Activated T-helper 2 cell treated with anti-CD3 and anti-CD28 coated beads, Interferon-gamma antibody, Interleukin-2, Interleukin-4, amounts not matched to agents 10 μg/mL and 5 μg/mL and 100 μg/mL, durations not matched to agents 14 hours and 24 hours and 36 hours (primary cell): Measurements from ENCODE around the gene OR2B2. TPM values are rescaled to one million over a fixed set of nuclear protein-coding genes. Genes with fewer than 3 reads are reported as not detected.
"Not testable (repeated sequence)": the region's sequence is repeated elsewhere in the genome, so short reads cannot be mapped to it uniquely, and the experiment has no call there.

ENCODE experiments used
- DNase-seq: peaks from one replicate; pipeline ENCODE4 v3.0.0; 2021; ENCODE audit warnings: low spot score
- H3K27ac Mint-ChIP-seq: one replicate; pipeline ENCODE4 v1.8.0; 2021; ENCODE audit warnings: mixed read lengths
- H3K27me3 Mint-ChIP-seq: one replicate; pipeline ENCODE4 v1.8.0; 2021; ENCODE audit warnings: low read depth, mixed read lengths
- H3K36me3 Mint-ChIP-seq: one replicate; pipeline ENCODE4 v1.8.0; 2021; ENCODE audit warnings: low read depth, mixed read lengths
- H3K4me1 Mint-ChIP-seq: one replicate; pipeline ENCODE4 v1.8.0; 2021; ENCODE audit warnings: low read depth, mixed read lengths
- H3K4me3 Mint-ChIP-seq: one replicate; pipeline ENCODE4 v1.8.0; 2021; ENCODE audit warnings: low read depth, mild to moderate bottlenecking, moderate library complexity, mixed read lengths
- H3K9me3 Mint-ChIP-seq: one replicate; pipeline ENCODE4 v1.8.0; 2021; ENCODE audit warnings: mixed read lengths
- intact Hi-C: fragments of 100-400 bp; cut with micrococcal nuclease; formaldehyde crosslinking; loops from one replicate; pipeline ENCODE4 v1.15.1; 2023
- total RNA-seq: library from RNA; stranded (reverse); gene quantifications from 2 replicates; pipeline ENCODE4 v1.2.3, GENCODE V29; 2022

The OR2B2 gene
- not detected in 2 replicates for total RNA-seq

- no peaks in the 10 kb centered on the region for H3K36me3 Mint-ChIP-seq
- no peak within 1 kb of the TSS for H3K27ac Mint-ChIP-seq
- H3K4me1 Mint-ChIP-seq: peaks cover 8% of the 10 kb centered on the region
- intact Hi-C loops: no loop called here
- no peak for DNase-seq
- no peak within 1 kb of the TSS for H3K4me3 Mint-ChIP-seq
- H3K9me3 Mint-ChIP-seq: no peaks in the 10 kb centered on the region
- H3K27me3 Mint-ChIP-seq: peaks cover 22% of the 10 kb centered on the region
Observed at GRCh38 chr6:27911956-27912446, at the start of gene OR2B2. Gene OR2B2 (minus strand): TSS chr6:27912396. CDS start chr6:27912319, 77 bp downstream.

- intact Hi-C loops: no loop called here
- Mint-ChIP-seq H3K4me3 (no peak overlapping the region), H3K9me3 (no peaks in the 10 kb centered on the region), H3K36me3 (no peaks in the 10 kb centered on the region), H3K27me3 (peaks cover 18% of the 10 kb centered on the region), H3K27ac (no peak overlapping the region), H3K4me1 (no peaks in the 10 kb centered on the region)
- DNase-seq: no peak
Observed at GRCh38 chr6:27957516-27957915, 45.3 kb upstream of the OR2B2 start.

- H3K9me3 Mint-ChIP-seq: no peaks in the 10 kb centered on the region
- H3K27ac Mint-ChIP-seq: no peak within 1 kb of the TSS
Observed at GRCh38 chr6:27956941-27957340, 44.7 kb upstream of the OR2B2 start, which contains the start of gene OR2B6. Gene OR2B6 (plus strand): TSS chr6:27957241. CDS start chr6:27957241, 0 bp downstream.

GRCh38 chr6:27951040-27951439 lies 38.8 kb upstream of the OR2B2 start:
- Mint-ChIP-seq H3K9me3 (no peaks in the 10 kb centered on the region), H3K4me3 (no peak overlapping the region), H3K36me3 (no peaks in the 10 kb centered on the region), H3K4me1 (no peaks in the 10 kb centered on the region), H3K27ac (no peak overlapping the region), H3K27me3 (peaks cover 22% of the 10 kb centered on the region)
- DNase-seq: no peak
- intact Hi-C loops: no loop called here

More at GRCh38 chr6:27956941-27957340, 44.7 kb upstream of the OR2B2 start, which contains the start of gene OR2B6:
- no peak within 1 kb of the TSS for H3K4me3 Mint-ChIP-seq
- no peaks in the 10 kb centered on the region for H3K36me3 Mint-ChIP-seq
- no peaks in the 10 kb centered on the region for H3K4me1 Mint-ChIP-seq
- H3K27me3 Mint-ChIP-seq: peaks cover 19% of the 10 kb centered on the region
- no peak for DNase-seq
- intact Hi-C loops: no loop called here

- Mint-ChIP-seq H3K27ac (no peak overlapping the region), H3K36me3 (no peaks in the 10 kb centered on the region), H3K27me3 (peaks cover 17% of the 10 kb centered on the region), H3K4me1 (no peaks in the 10 kb centered on the region), H3K4me3 (no peak overlapping the region), H3K9me3 (no peaks in the 10 kb centered on the region)
- intact Hi-C loops: no loop called here
- no peak for DNase-seq
Observed at GRCh38 chr6:27948237-27948636, 36.0 kb upstream of the OR2B2 start.

- H3K4me3 Mint-ChIP-seq, H3K36me3 Mint-ChIP-seq, H3K4me1 Mint-ChIP-seq, intact Hi-C loops, H3K9me3 Mint-ChIP-seq, H3K27ac Mint-ChIP-seq, DNase-seq: not testable (repeated sequence)
- peaks cover 27% of the 10 kb centered on the region for H3K27me3 Mint-ChIP-seq
Observed at GRCh38 chr6:27943072-27943471, 30.9 kb upstream of the OR2B2 start.

- no peak for DNase-seq
- Mint-ChIP-seq H3K4me3 (no peak overlapping the region), H3K36me3 (no peaks in the 10 kb centered on the region), H3K27me3 (peaks cover 27% of the 10 kb centered on the region), H3K27ac (no peak overlapping the region), H3K9me3 (no peaks in the 10 kb centered on the region), H3K4me1 (no peaks in the 10 kb centered on the region)
- intact Hi-C loops: no loop called here
Observed at GRCh38 chr6:27940766-27941165, 28.6 kb upstream of the OR2B2 start.

- Mint-ChIP-seq H3K4me1 (no peaks in the 10 kb centered on the region), H3K4me3 (no peak overlapping the region), H3K36me3 (no peaks in the 10 kb centered on the region), H3K27me3 (peaks cover 14% of the 10 kb centered on the region), H3K9me3 (no peaks in the 10 kb centered on the region), H3K27ac (no peak overlapping the region)
- intact Hi-C loops: no loop called here
- no peak for DNase-seq
Observed at GRCh38 chr6:27931209-27931608, 19.0 kb upstream of the OR2B2 start.

- H3K27me3 Mint-ChIP-seq: peaks cover 16% of the 10 kb centered on the region
- H3K27ac Mint-ChIP-seq, H3K9me3 Mint-ChIP-seq, H3K4me3 Mint-ChIP-seq, H3K36me3 Mint-ChIP-seq, DNase-seq, H3K4me1 Mint-ChIP-seq, intact Hi-C loops: not testable (repeated sequence)
Observed at GRCh38 chr6:27929930-27930329, 17.7 kb upstream of the OR2B2 start.

- DNase-seq, H3K9me3 Mint-ChIP-seq, intact Hi-C loops, H3K27ac Mint-ChIP-seq, H3K4me1 Mint-ChIP-seq, H3K4me3 Mint-ChIP-seq, H3K36me3 Mint-ChIP-seq: not testable (repeated sequence)
- H3K27me3 Mint-ChIP-seq: peaks cover 20% of the 10 kb centered on the region
Observed at GRCh38 chr6:27928041-27928440, 15.8 kb upstream of the OR2B2 start.

GRCh38 chr6:27924179-27924578 lies 12.0 kb upstream of the OR2B2 start:
- no peaks in the 10 kb centered on the region for H3K9me3 Mint-ChIP-seq
- intact Hi-C loops: no loop called here
- no peaks in the 10 kb centered on the region for H3K36me3 Mint-ChIP-seq
- no peak overlapping the region for H3K4me3 Mint-ChIP-seq
- H3K27ac Mint-ChIP-seq: no peak overlapping the region
- H3K27me3 Mint-ChIP-seq: peaks cover 23% of the 10 kb centered on the region
- H3K4me1 Mint-ChIP-seq: no peaks in the 10 kb centered on the region
- DNase-seq: no peak

GRCh38 chr6:27922949-27923348 lies 10.8 kb upstream of the OR2B2 start:
- Mint-ChIP-seq H3K27ac (no peak overlapping the region), H3K4me1 (no peaks in the 10 kb centered on the region), H3K36me3 (no peaks in the 10 kb centered on the region), H3K4me3 (no peak overlapping the region), H3K9me3 (no peaks in the 10 kb centered on the region), H3K27me3 (peaks cover 25% of the 10 kb centered on the region)
- intact Hi-C loops: no loop called here
- DNase-seq: no peak

- Mint-ChIP-seq H3K4me1 (peaks cover 12% of the 10 kb centered on the region), H3K27ac (no peak overlapping the region), H3K9me3 (no peaks in the 10 kb centered on the region), H3K27me3 (peaks cover 25% of the 10 kb centered on the region), H3K36me3 (no peaks in the 10 kb centered on the region), H3K4me3 (no peak overlapping the region)
- DNase-seq: no peak
- intact Hi-C loops: loop anchor here (10.0 kb wide), 2 partner anchors 303 to 1077 kb away; no protein-coding TSS in a partner anchor
Observed at GRCh38 chr6:27908017-27908416, 4.2 kb downstream of the OR2B2 start.
